HG03103 (cell line): ENCODE measurements around the gene SIRT2.
A peak's percentile ranks its signal among the peaks of the same experiment; 100 is the strongest.
"Not testable (repeated sequence)": the region's sequence is repeated elsewhere in the genome, so short reads cannot be mapped to it uniquely, and the experiment has no call there.

Source experiments
- ATAC-seq: cut with Tn5 transposase; IDR thresholded peaks from one replicate; pipeline ENCODE4 v1.9.1; 2021; ENCODE audit warnings: low read depth; ENCODE audit not compliant: unreplicated experiment

SIRT2 gene

DNA sequence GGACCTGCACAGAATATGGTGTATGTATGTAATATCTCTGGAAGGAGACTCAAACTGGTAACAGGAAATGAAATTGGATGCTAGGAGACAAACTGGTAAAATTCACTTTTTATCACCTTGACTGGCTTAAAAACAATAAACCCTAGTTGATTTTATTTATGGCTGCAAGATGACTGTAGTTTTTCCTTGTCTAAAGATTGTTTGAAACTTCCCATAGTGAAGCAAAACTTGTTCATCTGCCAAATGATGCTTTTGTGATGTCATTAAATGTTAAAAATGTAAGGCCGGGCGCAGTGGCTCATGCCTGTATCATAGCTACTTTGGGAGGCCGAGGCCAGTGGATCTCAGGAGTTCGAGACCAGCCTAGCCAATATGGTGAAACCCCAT lies 65.3 kb downstream of the SIRT2 start:
- ATAC-seq, result no peak

DNA sequence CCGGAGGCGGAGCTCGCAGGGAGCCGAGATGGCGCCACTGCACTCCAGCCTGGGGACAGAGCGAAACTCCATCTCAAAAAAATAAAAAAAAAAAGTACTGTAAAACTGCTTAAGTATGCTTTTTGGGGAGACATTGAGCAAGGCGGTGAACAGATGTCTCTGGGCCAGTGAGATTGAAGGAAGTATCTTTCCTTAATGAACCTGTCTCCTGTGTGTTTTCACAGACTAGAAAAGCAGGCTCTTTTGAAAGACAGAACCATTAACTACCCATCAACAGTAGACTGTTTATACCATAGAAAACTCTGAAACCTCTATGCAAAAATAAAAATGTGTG lies 66.4 kb downstream of the SIRT2 start:
- ATAC-seq, result no peak

DNA sequence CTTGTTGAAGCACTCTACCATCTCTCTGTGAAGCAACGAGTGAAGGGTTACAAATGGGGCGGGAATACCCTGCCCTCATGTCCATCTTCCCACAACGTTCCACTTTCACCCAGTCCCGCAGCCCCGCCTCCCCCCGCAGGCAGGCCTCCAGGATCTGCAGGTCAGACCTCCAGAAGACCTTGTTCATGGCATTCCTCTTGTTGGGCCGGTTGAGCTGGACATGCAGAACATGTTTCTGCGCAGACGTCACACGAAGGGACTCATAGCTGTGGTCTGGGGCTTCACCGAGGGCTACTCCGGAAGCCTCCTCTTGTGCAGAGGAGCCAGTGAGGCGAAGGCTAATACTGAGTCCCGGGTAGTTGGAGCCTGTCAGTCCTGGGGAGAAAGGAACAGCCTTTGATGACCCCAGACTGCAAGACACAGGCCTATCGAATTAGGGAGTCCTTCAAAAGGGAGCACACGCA lies 68.2 kb downstream of the SIRT2 start:
- peak; percentile 29 for ATAC-seq

DNA sequence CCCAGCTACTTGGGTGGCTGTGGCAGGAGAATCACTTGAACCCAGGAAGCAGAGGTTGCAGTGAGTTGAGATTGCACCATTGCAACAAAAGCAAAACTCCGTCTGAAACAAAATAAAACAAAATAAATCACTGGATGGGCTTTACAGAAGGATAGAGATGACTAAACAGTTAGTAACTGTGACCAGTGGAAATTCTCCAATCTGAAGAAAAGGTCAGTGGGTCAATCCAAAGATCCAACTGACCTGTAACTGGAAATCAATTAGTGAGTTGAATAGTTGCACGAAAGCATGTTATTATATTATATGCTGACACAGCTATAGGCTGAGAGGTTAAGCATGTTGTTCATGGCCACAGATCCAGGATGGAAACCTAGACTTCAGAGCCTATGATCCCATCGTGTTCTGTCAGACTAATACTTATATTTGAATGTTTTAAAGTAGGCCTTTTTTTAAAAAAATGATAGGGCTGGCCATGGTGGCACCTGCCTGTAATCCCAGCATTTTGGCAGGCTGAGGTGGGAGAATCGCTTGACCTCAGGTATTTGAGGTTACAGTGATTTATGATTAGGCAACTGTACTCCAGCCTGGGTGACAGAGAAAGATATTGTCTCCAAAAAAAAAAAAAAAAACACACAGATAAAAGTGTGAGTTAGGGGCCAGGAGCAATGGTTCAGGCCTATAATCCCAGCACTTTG lies 69.2 kb downstream of the SIRT2 start:
- no peak for ATAC-seq

DNA sequence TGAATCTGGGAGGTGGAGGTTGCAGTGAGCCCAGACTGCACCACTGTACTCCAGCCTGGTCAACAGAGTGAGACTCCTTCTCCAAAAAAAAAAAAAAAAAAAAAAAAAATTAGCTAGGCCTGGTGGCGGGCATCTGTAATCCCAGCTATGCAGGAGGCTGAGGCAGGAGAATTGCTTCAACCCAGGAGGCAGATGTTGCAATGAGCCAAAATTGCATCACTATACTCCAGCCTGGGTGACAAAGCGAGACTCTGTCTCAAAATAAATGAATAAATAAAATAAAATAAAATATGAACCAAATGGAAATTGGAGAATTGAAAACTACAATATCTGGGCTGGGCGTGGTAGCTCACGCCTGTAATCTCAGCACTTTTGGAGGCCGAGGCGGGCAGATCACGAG lies 70.2 kb downstream of the SIRT2 start:
- ATAC-seq, result not testable (repeated sequence)
